ENCODE results near the gene DENND5A. TPM values are rescaled to one million over a fixed set of nuclear protein-coding genes. Genes with fewer than 3 reads are reported as not detected.
A peak's percentile ranks its signal among the peaks of the same experiment; 100 is the strongest.

DENND5A gene
- total and polyA plus RNA-seq, 2 donors (not counting 1 experiment from before 2014, with no cell fraction given), result 125 to 235 TPM

GRCh38 chr11:9139628-9140357 is 125.4 kb downstream of the DENND5A start:
- Histone ChIP-seq H4K20me1 (ENCODE audit: control insufficient read depth, extremely low read depth, insufficient read depth, low read length) (no peaks in the 10 kb centered on the region), H3K79me2 (ENCODE audit: control insufficient read depth, insufficient read depth, low read length) (no peaks in the 10 kb centered on the region), H3K4me2 (ENCODE audit: extremely low read depth, insufficient read depth, low read length) (no peak overlapping the region), H3K9me3 (ENCODE audit: control insufficient read depth, insufficient read depth, low read depth, low read length) (no peaks in the 10 kb centered on the region), H3K27ac (ENCODE audit: insufficient read depth, low read length) (no peak overlapping the region), H3K36me3 (ENCODE audit: control insufficient read depth, insufficient read depth, low read length) (peaks cover 14% of the 10 kb centered on the region), H3K4me1 (ENCODE audit: control insufficient read depth, extremely low read depth, insufficient read depth, low read length) (peaks cover 6% of the 10 kb centered on the region), H3K27me3 (ENCODE audit: control insufficient read depth, insufficient read depth, low read length) (no peaks in the 10 kb centered on the region), H2AFZ (ENCODE audit: low read length) (no peak overlapping the region), H3K9ac (ENCODE audit: insufficient read depth, low read length) (no peak overlapping the region), H3K4me3 (replicated peaks in 1 of 4; ENCODE audit: control extremely low read depth in 1 of 4, insufficient read depth in 1 of 4, low read depth in 3 of 4, low read length in 4 of 4) (no peak overlapping the region)
- TF ChIP-seq EZH2 (IDR thresholded peaks at IDR 0.05; ENCODE audit: low read length, missing control alignments) (no peak), CTCF (conservative IDR thresholded peaks at IDR 0.05 in 1 of 2, IDR thresholded peaks at IDR 0.05 in 1 of 2; ENCODE audit: low read depth in 1 of 2, low read length in 2 of 2) (no peak)
- DNase-seq (ENCODE audit: low read depth in 2 of 2), result peak in 1 of 2 donors; percentile 8

GRCh38 chr11:9138612-9139579 is 126.3 kb downstream of the DENND5A start:
- Histone ChIP-seq H3K4me3 (replicated peaks in 1 of 4; ENCODE audit: control extremely low read depth in 1 of 4, insufficient read depth in 1 of 4, low read depth in 3 of 4, low read length in 4 of 4) (no peak overlapping the region), H3K36me3 (ENCODE audit: control insufficient read depth, insufficient read depth, low read length) (peaks cover 10% of the 10 kb centered on the region), H3K9ac (ENCODE audit: insufficient read depth, low read length) (no peak overlapping the region), H3K4me2 (ENCODE audit: extremely low read depth, insufficient read depth, low read length) (no peak overlapping the region), H3K79me2 (ENCODE audit: control insufficient read depth, insufficient read depth, low read length) (no peaks in the 10 kb centered on the region), H3K9me3 (ENCODE audit: control insufficient read depth, insufficient read depth, low read depth, low read length) (no peaks in the 10 kb centered on the region), H4K20me1 (ENCODE audit: control insufficient read depth, extremely low read depth, insufficient read depth, low read length) (no peaks in the 10 kb centered on the region), H3K4me1 (ENCODE audit: control insufficient read depth, extremely low read depth, insufficient read depth, low read length) (peaks cover 6% of the 10 kb centered on the region), H3K27me3 (ENCODE audit: control insufficient read depth, insufficient read depth, low read length) (no peaks in the 10 kb centered on the region), H2AFZ (ENCODE audit: low read length) (no peak overlapping the region), H3K27ac (ENCODE audit: insufficient read depth, low read length) (peak overlapping the region; percentile 28)
- TF ChIP-seq CTCF (conservative IDR thresholded peaks at IDR 0.05 in 1 of 2, IDR thresholded peaks at IDR 0.05 in 1 of 2; ENCODE audit: low read depth in 1 of 2, low read length in 2 of 2) (no peak), EZH2 (IDR thresholded peaks at IDR 0.05; ENCODE audit: low read length, missing control alignments) (no peak)
- DNase-seq (ENCODE audit: low read depth in 2 of 2), result peak; percentile 83 to 92

GRCh38 chr11:9138133-9138453 is 127.1 kb downstream of the DENND5A start:
- Histone ChIP-seq H3K79me2 (ENCODE audit: control insufficient read depth, insufficient read depth, low read length) (no peaks in the 10 kb centered on the region), H3K36me3 (ENCODE audit: control insufficient read depth, insufficient read depth, low read length) (peaks cover 6% of the 10 kb centered on the region), H3K9me3 (ENCODE audit: control insufficient read depth, insufficient read depth, low read depth, low read length) (no peaks in the 10 kb centered on the region), H3K27me3 (ENCODE audit: control insufficient read depth, insufficient read depth, low read length) (no peaks in the 10 kb centered on the region), H3K4me3 (replicated peaks in 1 of 4; ENCODE audit: control extremely low read depth in 1 of 4, insufficient read depth in 1 of 4, low read depth in 3 of 4, low read length in 4 of 4) (no peak overlapping the region), H2AFZ (ENCODE audit: low read length) (no peak overlapping the region), H3K4me1 (ENCODE audit: control insufficient read depth, extremely low read depth, insufficient read depth, low read length) (peaks cover 6% of the 10 kb centered on the region), H3K4me2 (ENCODE audit: extremely low read depth, insufficient read depth, low read length) (no peak overlapping the region), H3K27ac (ENCODE audit: insufficient read depth, low read length) (peak overlapping the region; percentile 28), H3K9ac (ENCODE audit: insufficient read depth, low read length) (no peak overlapping the region), H4K20me1 (ENCODE audit: control insufficient read depth, extremely low read depth, insufficient read depth, low read length) (no peaks in the 10 kb centered on the region)
- no peak for DNase-seq (ENCODE audit: low read depth in 2 of 2)
- no peak for TF ChIP-seq CTCF (conservative IDR thresholded peaks at IDR 0.05 in 1 of 2, IDR thresholded peaks at IDR 0.05 in 1 of 2; ENCODE audit: low read depth in 1 of 2, low read length in 2 of 2)
- no peak for TF ChIP-seq EZH2 (IDR thresholded peaks at IDR 0.05; ENCODE audit: low read length, missing control alignments)
